Activated gamma-delta T cell (primary cell): ENCODE measurements around the gene NOTCH1.

ENCODE experiments used
- DNase-seq: peaks from one replicate; lab custom pipeline; 2025; lab: John Stamatoyannopoulos, UW

NOTCH1 gene

GRCh38 chr9:136463578-136463977, 82.3 kb downstream of the NOTCH1 start:
- no peak for DNase-seq

GRCh38 chr9:136462664-136463063, 83.2 kb downstream of the NOTCH1 start:
- no peak for DNase-seq

GRCh38 chr9:136460772-136461325, 85.0 kb downstream of the NOTCH1 start:
- no peak for DNase-seq

- no peak for DNase-seq
Measured at GRCh38 chr9:136459425-136459824, 86.4 kb downstream of the NOTCH1 start.

GRCh38 chr9:136457326-136457725, 88.5 kb downstream of the NOTCH1 start:
- no peak for DNase-seq

GRCh38 chr9:136456258-136456657, 89.6 kb downstream of the NOTCH1 start:
- DNase-seq = no peak

- DNase-seq = no peak
Measured at GRCh38 chr9:136455043-136456002, 90.5 kb downstream of the NOTCH1 start.

GRCh38 chr9:136454026-136454796, 91.6 kb downstream of the NOTCH1 start:
- DNase-seq = no peak

- DNase-seq = no peak
Measured at GRCh38 chr9:136453326-136453725, 92.5 kb downstream of the NOTCH1 start.

- DNase-seq = no peak
Measured at GRCh38 chr9:136451221-136451877, 94.5 kb downstream of the NOTCH1 start.

- no peak for DNase-seq
Measured at GRCh38 chr9:136448655-136449054, 97.2 kb downstream of the NOTCH1 start.

- no peak for DNase-seq
Measured at GRCh38 chr9:136447173-136447778, 98.6 kb downstream of the NOTCH1 start.

GRCh38 chr9:136445799-136446198, 100.0 kb downstream of the NOTCH1 start:
- DNase-seq = no peak
